HG02885 (cell line): ENCODE measurements around the gene MLLT3.

Experiments
- ATAC-seq: cut with Tn5 transposase; IDR thresholded peaks from one replicate; pipeline ENCODE4 v1.9.1; 2021; ENCODE audit warnings: mild to moderate bottlenecking; ENCODE audit not compliant: unreplicated experiment, poor library complexity

MLLT3 gene

GRCh38 chr9:20398536-20399338 lies 223.6 kb downstream of the MLLT3 start:
- no peak for ATAC-seq

GRCh38 chr9:20397348-20397747 lies 225.0 kb downstream of the MLLT3 start:
- peak; percentile 77 for ATAC-seq

GRCh38 chr9:20396509-20396908 lies 225.8 kb downstream of the MLLT3 start:
- no peak for ATAC-seq

GRCh38 chr9:20395651-20396050 lies 226.6 kb downstream of the MLLT3 start:
- ATAC-seq: no peak

GRCh38 chr9:20394969-20395368 lies 227.3 kb downstream of the MLLT3 start:
- ATAC-seq: no peak

- ATAC-seq: no peak
Observed at GRCh38 chr9:20391208-20391607, 231.1 kb downstream of the MLLT3 start.

- ATAC-seq: no peak
Observed at GRCh38 chr9:20390400-20390799, 231.9 kb downstream of the MLLT3 start.

- no peak for ATAC-seq
Observed at GRCh38 chr9:20387062-20387461, 235.2 kb downstream of the MLLT3 start.

GRCh38 chr9:20384642-20385041 lies 237.7 kb downstream of the MLLT3 start:
- no peak for ATAC-seq

GRCh38 chr9:20382460-20383071 lies 239.7 kb downstream of the MLLT3 start:
- ATAC-seq: no peak

GRCh38 chr9:20380546-20380945 lies 241.8 kb downstream of the MLLT3 start:
- ATAC-seq: no peak

- ATAC-seq: no peak
Observed at GRCh38 chr9:20379804-20380225, 242.5 kb downstream of the MLLT3 start.

GRCh38 chr9:20378851-20379250 lies 243.4 kb downstream of the MLLT3 start:
- ATAC-seq: no peak

- no peak for ATAC-seq
Observed at GRCh38 chr9:20377790-20378189, 244.5 kb downstream of the MLLT3 start.

GRCh38 chr9:20376731-20377375 lies 245.4 kb downstream of the MLLT3 start:
- peak; percentile 34 for ATAC-seq

- ATAC-seq: no peak
Observed at GRCh38 chr9:20376042-20376441, 246.3 kb downstream of the MLLT3 start.

GRCh38 chr9:20373263-20373662 lies 249.0 kb downstream of the MLLT3 start:
- no peak for ATAC-seq

- ATAC-seq: no peak
Observed at GRCh38 chr9:20369391-20369790, 252.9 kb downstream of the MLLT3 start.

- no peak for ATAC-seq
Observed at GRCh38 chr9:20367855-20368254, 254.4 kb downstream of the MLLT3 start.

GRCh38 chr9:20364959-20365358 lies 257.3 kb downstream of the MLLT3 start:
- ATAC-seq: no peak

- ATAC-seq: no peak
Observed at GRCh38 chr9:20363233-20363632, 259.1 kb downstream of the MLLT3 start.
